Skeletal muscle satellite cell (primary cell): ENCODE data around the gene OXNAD1.
A peak's percentile ranks its signal among the peaks of the same experiment; 100 is the strongest.

Experiments used
- H3K27me3 ChIP-seq: 2 replicates; pipeline ENCODE4 v1.7.0; 2013; ENCODE audit warnings: low read length; ENCODE audit not compliant: control insufficient read depth, insufficient read depth
- H3K36me3 ChIP-seq: 2 replicates; pipeline ENCODE4 v1.7.0; 2013; ENCODE audit warnings: mild to moderate bottlenecking, control low read depth, low read length; ENCODE audit not compliant: insufficient read depth
- H3K4me1 ChIP-seq: 2 replicates; pipeline ENCODE4 v1.7.0; 2013; ENCODE audit warnings: low read length; ENCODE audit not compliant: control insufficient read depth, insufficient read depth
- H3K4me2 ChIP-seq: 2 replicates; pipeline ENCODE4 v1.7.0; 2013; ENCODE audit warnings: mild to moderate bottlenecking, low read length
- H3K4me3 ChIP-seq: 2 replicates; pipeline ENCODE4 v1.7.0; 2013; ENCODE audit warnings: low read length
- H3K9ac ChIP-seq: 2 replicates; pipeline ENCODE4 v1.7.0; 2013; ENCODE audit warnings: mild to moderate bottlenecking, low read depth, low read length, moderate library complexity
- H3K9me3 ChIP-seq: replicated peaks from 2 replicates; pipeline ENCODE4 v1.7.0; 2013; ENCODE audit warnings: mild to moderate bottlenecking, control low read depth, low read length

OXNAD1 gene

DNA sequence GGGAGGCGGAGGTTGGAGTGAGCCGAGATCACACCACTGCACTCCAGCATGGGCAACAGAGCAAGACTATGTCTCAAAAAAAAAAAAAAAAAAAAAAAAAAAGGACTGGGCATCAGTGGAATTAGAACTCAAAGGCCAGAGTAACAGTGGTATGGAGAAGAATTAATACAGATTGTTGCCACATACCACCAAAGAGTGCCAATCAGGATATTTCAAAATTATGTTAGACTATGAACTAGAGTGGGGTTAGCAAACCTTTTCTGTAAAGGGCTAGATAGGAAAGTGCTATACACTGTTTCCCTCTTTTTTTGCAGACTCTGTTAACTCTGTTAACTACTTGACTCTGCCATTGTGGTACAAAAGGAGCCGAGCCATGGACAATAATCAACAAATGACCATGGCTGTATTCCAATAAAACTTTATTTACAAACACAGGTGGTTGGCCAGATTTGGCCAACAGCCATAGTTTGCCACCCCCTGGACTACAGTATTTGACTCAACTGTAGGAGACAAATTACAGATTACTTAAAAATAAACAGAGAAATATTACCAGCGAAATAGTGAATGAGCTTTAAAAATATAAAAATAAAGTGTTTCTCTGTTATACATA lies 28.9 kb upstream of the OXNAD1 start:
- Histone ChIP-seq H3K27me3 (no peaks in the 10 kb centered on the region), H3K4me1 (peaks cover 21% of the 10 kb centered on the region), H3K9me3 (no peaks in the 10 kb centered on the region), H3K4me2 (no peak overlapping the region), H3K4me3 (no peak overlapping the region), H3K36me3 (no peaks in the 10 kb centered on the region), H3K9ac (no peak overlapping the region)

DNA sequence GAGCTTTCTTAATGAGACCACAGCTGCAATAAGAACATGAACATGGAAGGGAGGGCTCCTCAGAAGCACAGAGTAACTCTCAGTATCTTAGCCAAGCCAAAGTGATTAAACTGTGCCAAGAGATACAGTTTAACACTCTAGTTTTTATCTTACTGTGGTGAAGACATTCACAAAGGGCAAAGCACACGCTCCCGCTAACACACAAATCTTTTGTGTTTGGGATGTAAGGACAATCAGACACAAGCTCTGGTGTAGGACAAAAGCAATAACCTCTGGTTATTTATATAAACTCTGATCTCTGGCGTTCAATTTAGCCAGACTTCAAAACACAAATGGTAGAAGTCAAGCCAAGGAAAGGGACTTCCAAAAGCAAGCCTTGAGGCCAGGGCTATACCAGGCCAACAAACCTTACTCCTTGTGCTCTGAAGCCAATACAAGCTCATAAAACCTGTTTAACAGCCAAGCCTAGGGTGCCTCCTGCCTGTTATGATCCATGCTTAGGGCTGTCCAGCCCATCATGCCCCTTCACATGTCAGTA lies 28.1 kb upstream of the OXNAD1 start:
- no peaks in the 10 kb centered on the region for H3K9me3 ChIP-seq
- peaks cover 21% of the 10 kb centered on the region for H3K4me1 ChIP-seq
- H3K4me3 ChIP-seq, result no peak overlapping the region
- H3K36me3 ChIP-seq, result no peaks in the 10 kb centered on the region
- no peak overlapping the region for H3K4me2 ChIP-seq
- H3K27me3 ChIP-seq, result no peaks in the 10 kb centered on the region
- no peak overlapping the region for H3K9ac ChIP-seq

DNA sequence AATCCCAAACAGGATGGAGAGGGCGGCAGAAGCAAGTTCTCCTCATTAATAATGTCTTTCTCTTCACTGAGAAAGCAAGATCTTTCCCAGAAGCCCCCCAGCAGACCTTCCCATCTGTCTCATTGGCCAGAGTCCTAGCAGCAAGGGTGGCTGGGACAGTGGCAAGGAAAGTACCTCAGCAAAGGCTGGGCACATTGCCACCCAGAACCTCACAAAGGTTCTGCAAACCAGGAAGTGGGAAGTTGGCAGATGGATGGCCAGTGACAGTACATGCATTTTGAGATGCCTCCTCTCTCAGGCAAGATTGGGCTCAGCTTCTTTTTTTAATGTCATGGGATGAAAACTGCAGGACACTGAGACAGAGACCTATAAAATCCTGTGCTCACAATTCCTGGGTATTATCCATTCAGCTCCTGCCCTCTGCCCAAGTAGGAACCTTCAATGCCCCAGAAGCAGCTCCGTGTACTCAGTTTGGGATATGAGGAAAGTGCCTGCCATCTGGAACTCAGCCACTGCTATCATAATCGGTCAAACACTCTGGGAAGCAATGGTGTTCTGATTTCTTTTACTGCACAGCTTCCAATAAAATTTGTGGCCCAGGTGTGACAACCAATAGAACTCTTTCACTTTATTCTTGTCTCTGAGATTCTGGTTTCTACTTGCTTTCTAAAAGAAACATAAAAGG lies 25.8 kb upstream of the OXNAD1 start:
- no peaks in the 10 kb centered on the region for H3K9me3 ChIP-seq
- no peak overlapping the region for H3K4me3 ChIP-seq
- H3K27me3 ChIP-seq, result no peaks in the 10 kb centered on the region
- H3K36me3 ChIP-seq, result no peaks in the 10 kb centered on the region
- no peak overlapping the region for H3K4me2 ChIP-seq
- no peak overlapping the region for H3K9ac ChIP-seq
- H3K4me1 ChIP-seq, result peaks cover 26% of the 10 kb centered on the region

DNA sequence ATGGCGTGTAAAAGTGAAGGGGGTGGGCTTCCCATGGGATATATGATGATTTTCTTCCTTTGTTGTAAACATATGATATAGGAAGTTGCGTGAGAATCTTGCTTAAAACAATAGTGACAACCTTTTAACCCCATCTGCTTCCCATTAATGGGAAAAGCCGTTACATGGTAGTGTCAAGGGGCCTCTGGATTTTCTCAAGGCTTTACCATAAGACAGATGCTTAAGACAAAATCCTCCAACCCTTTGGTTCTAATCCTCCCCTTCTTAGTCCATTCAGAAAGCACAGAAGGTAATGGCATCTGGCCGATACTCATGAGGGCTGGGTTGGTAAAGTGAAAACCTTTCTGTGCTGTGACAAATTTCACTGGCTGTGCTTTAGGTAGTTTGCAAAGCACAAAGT lies 25.2 kb upstream of the OXNAD1 start:
- H3K9ac ChIP-seq, result no peak overlapping the region
- H3K36me3 ChIP-seq, result no peaks in the 10 kb centered on the region
- peaks cover 31% of the 10 kb centered on the region for H3K4me1 ChIP-seq
- no peaks in the 10 kb centered on the region for H3K9me3 ChIP-seq
- no peak overlapping the region for H3K4me2 ChIP-seq
- no peaks in the 10 kb centered on the region for H3K27me3 ChIP-seq
- no peak overlapping the region for H3K4me3 ChIP-seq

DNA sequence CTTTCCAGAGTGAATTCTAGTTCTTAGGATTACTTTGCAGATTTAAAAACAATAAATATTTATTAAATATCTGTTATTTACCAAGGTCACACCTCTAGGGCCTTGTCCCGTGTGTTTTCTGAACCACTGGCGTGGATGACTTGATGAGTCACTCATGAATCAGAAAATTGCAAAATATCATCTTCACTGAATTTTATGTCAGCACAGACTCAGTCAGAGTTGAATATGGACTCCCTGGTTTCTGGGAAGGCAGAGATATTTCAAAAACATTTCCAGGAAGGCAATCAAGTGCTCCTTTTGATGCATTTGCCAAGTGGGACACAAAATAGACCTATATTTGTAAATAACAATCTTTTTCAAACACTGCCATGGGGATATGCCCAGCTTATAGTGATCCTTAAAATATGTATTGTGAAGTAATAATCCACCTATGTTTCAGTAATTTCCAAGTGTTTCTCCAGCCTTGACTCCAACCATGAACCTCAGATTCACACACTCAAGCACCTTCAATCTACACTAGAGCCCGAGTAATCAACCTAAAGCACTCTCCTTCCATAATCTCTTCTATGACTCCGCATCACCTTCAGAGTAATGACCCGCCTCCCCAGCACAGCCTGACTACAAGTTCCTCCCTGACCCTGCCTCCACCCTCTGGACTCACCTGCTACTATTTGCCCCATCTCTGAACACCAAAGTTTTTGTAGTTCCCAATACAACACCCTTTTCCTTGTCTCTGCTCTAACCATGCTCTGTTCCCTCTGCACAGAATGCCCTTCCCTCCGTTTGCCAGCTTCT lies 24.6 kb upstream of the OXNAD1 start:
- Histone ChIP-seq H3K4me1 (peaks cover 31% of the 10 kb centered on the region), H3K27me3 (no peaks in the 10 kb centered on the region), H3K9me3 (no peaks in the 10 kb centered on the region), H3K4me2 (no peak overlapping the region), H3K36me3 (no peaks in the 10 kb centered on the region), H3K4me3 (no peak overlapping the region), H3K9ac (no peak overlapping the region)

DNA sequence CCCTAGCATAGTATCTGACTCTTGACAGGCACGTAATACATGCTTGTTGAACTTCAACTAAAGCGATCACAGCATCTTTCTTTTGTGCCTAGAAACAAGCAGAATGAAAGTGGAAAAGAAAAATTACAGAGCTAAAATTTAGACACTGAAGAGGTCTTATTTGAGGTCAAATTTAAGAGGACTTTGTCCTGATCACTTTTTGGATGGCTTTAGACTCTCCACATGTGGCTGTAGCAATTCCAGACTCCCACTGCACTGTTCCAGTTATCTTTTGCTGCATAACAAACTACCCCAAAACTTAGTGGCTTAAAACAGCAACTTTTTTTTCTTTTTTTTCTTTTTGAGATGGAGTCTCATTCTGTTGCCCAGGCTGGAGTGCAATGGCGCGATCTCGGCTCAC lies 23.8 kb upstream of the OXNAD1 start:
- Histone ChIP-seq H3K4me3 (no peak overlapping the region), H3K36me3 (no peaks in the 10 kb centered on the region), H3K4me1 (peaks cover 31% of the 10 kb centered on the region), H3K4me2 (no peak overlapping the region), H3K27me3 (no peaks in the 10 kb centered on the region), H3K9me3 (no peaks in the 10 kb centered on the region), H3K9ac (no peak overlapping the region)

DNA sequence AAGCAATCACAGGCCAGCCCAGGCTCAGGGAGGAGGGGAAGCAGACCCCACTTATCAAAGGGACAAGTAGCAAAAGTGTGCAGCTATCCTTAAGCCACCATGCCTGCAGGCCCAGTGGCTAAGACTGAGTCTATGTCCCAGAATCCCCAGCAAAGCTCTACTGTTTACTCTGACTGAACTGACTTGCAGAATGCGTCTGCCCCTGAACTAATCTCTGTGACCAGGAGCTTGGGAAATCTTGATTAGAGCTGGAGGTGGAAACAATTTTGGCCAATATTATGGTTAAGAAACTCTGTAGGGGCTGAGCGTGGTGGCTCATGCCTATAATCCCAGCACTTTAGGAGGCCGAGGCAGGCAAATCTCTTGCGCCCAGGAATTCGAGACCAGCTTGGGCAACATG lies 22.8 kb upstream of the OXNAD1 start:
- no peaks in the 10 kb centered on the region for H3K9me3 ChIP-seq

DNA sequence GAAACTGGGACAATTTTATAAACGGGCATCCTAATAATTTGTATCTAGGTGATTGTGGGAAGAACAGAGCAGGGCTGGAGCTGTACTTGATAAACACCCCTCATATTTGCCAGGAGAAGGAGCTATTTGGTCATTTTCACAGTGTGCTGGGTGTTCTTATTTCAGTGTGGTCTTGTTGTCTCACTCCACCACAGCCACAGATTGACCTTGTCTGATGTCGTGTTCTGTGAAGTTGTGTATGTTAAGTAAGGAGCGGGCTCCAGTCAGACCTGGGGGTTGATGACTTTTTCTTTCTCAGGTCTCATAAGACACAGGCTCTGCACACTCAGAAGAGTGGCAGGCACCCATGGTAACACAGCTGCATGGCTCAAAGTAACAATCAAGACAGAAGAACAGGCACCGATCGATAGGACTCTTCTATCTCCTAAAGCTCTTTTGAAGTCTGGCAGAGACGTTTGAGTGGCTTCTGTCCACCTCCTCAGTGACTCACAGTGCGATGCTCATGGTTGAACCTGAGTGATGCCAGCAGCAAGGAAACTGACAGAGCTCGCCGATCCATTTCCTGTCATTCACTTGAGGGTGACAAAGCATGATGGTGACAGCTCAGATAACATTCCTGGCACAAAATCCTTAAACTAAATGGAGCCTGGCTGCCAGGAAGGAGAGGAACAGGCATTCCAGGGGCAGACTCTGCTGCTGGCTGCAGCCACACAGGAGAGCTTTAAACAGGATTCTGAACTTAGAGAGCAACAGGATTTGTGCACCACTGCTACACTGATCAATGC lies 21.1 kb upstream of the OXNAD1 start:
- H3K9me3 ChIP-seq, result no peaks in the 10 kb centered on the region
- H3K4me1 ChIP-seq, result peaks cover 37% of the 10 kb centered on the region
- no peak overlapping the region for H3K4me3 ChIP-seq
- no peaks in the 10 kb centered on the region for H3K27me3 ChIP-seq
- H3K9ac ChIP-seq, result no peak overlapping the region
- H3K4me2 ChIP-seq, result peak overlapping the region; percentile 36
- no peaks in the 10 kb centered on the region for H3K36me3 ChIP-seq

More for the DNA sequence above, 22.8 kb upstream of the OXNAD1 start:
- peaks cover 31% of the 10 kb centered on the region for H3K4me1 ChIP-seq
- no peak overlapping the region for H3K9ac ChIP-seq
- no peaks in the 10 kb centered on the region for H3K27me3 ChIP-seq
- no peak overlapping the region for H3K4me3 ChIP-seq
- no peak overlapping the region for H3K4me2 ChIP-seq
- H3K36me3 ChIP-seq, result no peaks in the 10 kb centered on the region

DNA sequence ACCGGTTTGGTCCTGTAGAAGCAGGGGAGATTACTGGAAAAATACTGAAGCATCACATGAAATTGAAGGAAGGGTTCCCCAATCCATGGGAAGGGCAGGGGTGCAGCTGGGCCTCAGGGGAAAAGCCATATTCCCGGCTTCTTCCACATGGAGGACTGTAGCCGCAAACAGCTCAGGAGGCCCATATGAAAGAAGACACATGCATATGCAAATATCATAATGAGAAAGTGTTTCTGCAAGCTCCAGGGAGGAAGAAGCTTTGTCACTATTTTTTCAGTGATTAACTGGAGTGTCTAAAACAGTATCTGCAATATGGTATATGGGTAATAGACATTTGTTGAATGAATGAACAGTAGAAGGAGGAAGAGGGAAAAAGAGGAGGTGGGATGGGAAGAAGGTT lies 19.4 kb upstream of the OXNAD1 start:
- Histone ChIP-seq H3K4me2 (no peak overlapping the region), H3K27me3 (no peaks in the 10 kb centered on the region), H3K9me3 (no peaks in the 10 kb centered on the region), H3K4me3 (no peak overlapping the region), H3K9ac (no peak overlapping the region), H3K4me1 (peaks cover 22% of the 10 kb centered on the region), H3K36me3 (no peaks in the 10 kb centered on the region)

DNA sequence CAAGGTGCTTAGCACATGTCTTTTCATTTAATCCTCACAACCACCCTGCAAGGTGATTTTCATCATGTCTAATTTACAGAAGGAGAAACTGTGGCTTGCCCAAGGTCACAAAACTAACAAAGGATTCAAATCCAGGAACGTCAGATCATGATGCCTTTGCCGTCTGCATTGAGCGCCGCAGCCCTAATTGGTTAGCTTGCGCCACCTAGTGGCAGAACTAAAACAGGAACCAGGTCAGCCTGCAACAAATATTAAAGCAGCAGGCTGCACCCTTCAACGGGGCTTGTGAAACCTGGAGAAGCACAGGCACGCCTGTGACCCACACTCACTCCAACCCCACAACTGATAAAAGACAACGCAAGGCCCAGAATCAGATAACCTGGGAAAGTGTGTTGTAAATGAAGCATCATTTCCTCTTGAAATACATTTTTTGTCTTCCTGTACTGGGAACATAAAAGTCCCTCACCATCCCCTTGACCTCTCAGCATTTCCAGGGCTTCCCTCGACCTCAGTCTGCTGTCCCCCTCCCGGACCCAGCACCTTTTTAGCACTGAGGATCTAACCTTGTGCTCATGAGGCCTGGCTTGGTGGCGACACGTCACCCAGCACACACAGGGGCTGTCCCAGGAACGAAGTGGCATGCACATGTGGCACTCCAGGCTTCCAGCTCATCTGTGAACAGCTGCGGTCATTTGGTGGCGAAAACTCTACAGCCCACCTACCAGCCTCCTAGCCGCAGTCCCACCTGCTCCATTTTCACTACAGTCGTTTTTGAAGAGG lies 17.5 kb upstream of the OXNAD1 start:
- Histone ChIP-seq H3K4me3 (no peak overlapping the region), H3K9me3 (no peaks in the 10 kb centered on the region), H3K27me3 (no peaks in the 10 kb centered on the region), H3K4me1 (peaks cover 17% of the 10 kb centered on the region), H3K36me3 (no peaks in the 10 kb centered on the region), H3K9ac (peak overlapping the region; percentile 3), H3K4me2 (peak overlapping the region; percentile 44)
